Measurements from ENCODE around the gene NFKBIB. TPM values are rescaled to one million over a fixed set of nuclear protein-coding genes. Genes with fewer than 3 reads are reported as not detected.

Gene NFKBIB
- total RNA-seq, 2 experiments from 2014 or later = 47.2 to 52.7 TPM

Other genes with a start within 250 kb of the NFKBIB start
- gene CAPN12, start 155.5 kb upstream of the NFKBIB start, total RNA-seq = 1 to 10 TPM; 1.9 to 2.2 TPM
- not detected for gene LGALS7, start 126.5 kb upstream of the NFKBIB start, total RNA-seq
- gene LGALS7B, start 110.8 kb upstream of the NFKBIB start, total RNA-seq = not detected
- not detected for gene LGALS4, start 87.0 kb upstream of the NFKBIB start, total RNA-seq
- 100 to 1,000 TPM; 137 to 145 TPM for gene ECH1, start 68.2 kb upstream of the NFKBIB start, total RNA-seq
- gene HNRNPL, start 50.0 kb upstream of the NFKBIB start, total RNA-seq = 100 to 1,000 TPM; 777 to 829 TPM
- 100 to 1,000 TPM; 107 to 117 TPM for gene RINL, start 21.7 kb upstream of the NFKBIB start, total RNA-seq
- gene SIRT2, start 351 bp upstream of the NFKBIB start, total RNA-seq = 10 to 100 TPM; 18.2 to 19.6 TPM
- gene CCER2, start 12.2 kb downstream of the NFKBIB start, total RNA-seq = under 1 TPM; 0.26 to 0.44 TPM
- 10 to 100 TPM; 43.6 to 52.6 TPM for gene SARS2, start 30.8 kb downstream of the NFKBIB start, total RNA-seq
- gene MRPS12, start 31.0 kb downstream of the NFKBIB start, total RNA-seq = 10 to 100 TPM; 49.0 to 56.0 TPM
- under 1 TPM in 1 of 2 experiments, not detected in 1; 0.07 TPM for gene FBXO17, start 75.8 kb downstream of the NFKBIB start, total RNA-seq
- 1 to 10 TPM; 1.0 to 1.8 TPM for gene FBXO27, start 132.6 kb downstream of the NFKBIB start, total RNA-seq
- gene ACP7, start 184.4 kb downstream of the NFKBIB start, total RNA-seq = not detected
- 10 to 100 TPM; 16.9 to 18.1 TPM for gene PAK4, start 225.8 kb downstream of the NFKBIB start, total RNA-seq

All from activated naive CD4-positive, alpha-beta T cell treated with anti-CD3 and anti-CD28 coated beads for 36 hours (primary cell).